Kidney (tissue), 14 donors: Measurements from ENCODE around the gene CHN2. TPM values are rescaled to one million over a fixed set of nuclear protein-coding genes. Genes with fewer than 3 reads are reported as not detected.
A peak's percentile ranks its signal among the peaks of the same experiment; 100 is the strongest.

Source experiments
- DNase-seq, 5 donors: peaks; one replicate each; pipeline ENCODE4 v3.0.0-alpha.2; 2013 to 2020
- FAIRE-seq: peaks from 2 replicates; lab custom pipeline; 2012; peaks lifted over from hg19 to GRCh38; lab: Jason Lieb, UNC
- H3K27ac ChIP-seq, 2 donors: one replicate each; pipeline ENCODE4 v1.7.0; 2013; ENCODE audit warnings: low read depth in 2 of 2, low read length in 2 of 2, inconsistent platforms in 1 of 2
- H3K27me3 ChIP-seq: one replicate; pipeline ENCODE4 v1.7.1; 2013; ENCODE audit warnings: low read length, inconsistent platforms; ENCODE audit not compliant: control insufficient read depth, insufficient read depth
- H3K36me3 ChIP-seq, 3 donors: one replicate each; pipeline versions ENCODE4 v1.7.0 to v1.7.1; 2013; ENCODE audit warnings: low read length in 3 of 3, control low read depth in 1 of 3, inconsistent platforms in 1 of 3; ENCODE audit not compliant: insufficient read depth in 3 of 3, control insufficient read depth in 2 of 3
- H3K4me1 ChIP-seq, 3 donors: one replicate each; pipeline versions ENCODE4 v1.7.0 to v1.7.1; 2013; ENCODE audit warnings: low read length in 3 of 3, inconsistent platforms in 1 of 3, low read depth in 1 of 3; ENCODE audit not compliant: control insufficient read depth in 2 of 3, insufficient read depth in 2 of 3
- H3K4me3 ChIP-seq, 3 donors: one replicate each; pipeline versions ENCODE4 v1.7.0 to v1.8.1; 2013; ENCODE audit warnings: low read length in 3 of 3, control low read depth in 1 of 3, inconsistent platforms in 1 of 3
- H3K9ac ChIP-seq, 3 donors: one replicate each; pipeline versions ENCODE4 v1.7.0 to v1.7.1; 2013; ENCODE audit warnings: low read length in 3 of 3, control low read depth in 1 of 3, inconsistent platforms in 1 of 3
- H3K9me3 ChIP-seq, 3 donors: one replicate each; pipeline versions ENCODE4 v1.7.0 to v1.7.1; 2013; ENCODE audit warnings: low read length in 3 of 3, control low read depth in 1 of 3, inconsistent platforms in 1 of 3; ENCODE audit not compliant: control insufficient read depth in 2 of 3, insufficient read depth in 1 of 3
- CTCF ChIP-seq: IDR thresholded peaks from 3 replicates; pipeline ENCODE4 v1.5.1; 2012; ENCODE audit warnings: mild to moderate bottlenecking, moderate library complexity, borderline replicate concordance; ENCODE audit not compliant: insufficient read depth; ENCODE audit errors: extremely low read depth
- intact Hi-C: fragments of 100-400 bp; cut with DNase I; formaldehyde crosslinking; loops from one replicate; pipeline ENCODE4 v1.11.1; 2022
- polyA plus RNA-seq: library from polyadenylated mRNA; stranded (reverse); fragments of 350-450 nt; fragmentation: Illumina TruSeq; extraction: RNeasy Lipid Tissue Mini Kit (QIAGEN cat#74804); gene quantifications from one replicate; pipeline ENCODE4 v1.2.3, GENCODE V29; 2014; ENCODE audit warnings: low read depth, low replicate concordance; ENCODE audit not compliant: insufficient read depth
- total RNA-seq: library from RNA; stranded (reverse); fragmentation: NEBNext Ultra II Directional; extraction: Animal tissue kit (Norgen Biotek cat#: 25700); gene quantifications from one replicate; pipeline ENCODE4 v1.2.1, GENCODE V29; 2021
- donor health status: control.
- donor health status: control.
- donor health status: control.
- donor health status: control.
- donor health status: control.
- donor health status: DM: yes; HTN: yes; CAD: no.
- donor health status: Normal renal cell carcinoma (clear cell type).

Gene CHN2
- total and polyA plus RNA-seq, 2 donors from 2014 or later: 7.4 to 22.5 TPM

DNA sequence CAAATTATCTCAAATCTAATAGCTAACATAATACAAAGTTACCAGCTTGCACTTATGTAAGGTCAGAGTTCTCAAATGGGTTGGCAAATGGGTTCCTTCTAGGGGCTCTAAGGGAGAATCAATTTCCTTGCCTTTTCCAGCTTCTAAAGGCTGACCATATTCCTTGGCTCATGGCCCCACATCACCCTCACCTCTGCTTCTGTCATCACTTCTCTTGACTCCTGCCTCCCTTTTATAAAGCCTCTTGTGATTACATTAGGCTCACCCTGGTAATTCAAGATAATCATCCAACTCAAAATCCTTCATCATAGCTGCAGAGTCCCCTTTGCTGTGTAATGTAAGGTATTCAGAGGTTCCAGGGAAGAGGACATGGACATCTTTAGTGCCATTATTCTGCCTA, 42.1 kb downstream of the CHN2 start:
- Histone ChIP-seq H3K4me1 (no peaks in the 10 kb centered on the region), H3K36me3 (no peaks in the 10 kb centered on the region), H3K9me3 (no peaks in the 10 kb centered on the region), H3K4me3 (no peak overlapping the region), H3K27me3 (no peaks in the 10 kb centered on the region), H3K27ac (no peak overlapping the region), H3K9ac (no peak overlapping the region)
- no peak for TF ChIP-seq CTCF
- FAIRE-seq: no peak
- intact Hi-C loops: no loop called here
- no peak for DNase-seq

GRCh38 chr7:29237489-29237888, 42.9 kb downstream of the CHN2 start:
- H3K9ac ChIP-seq: no peak overlapping the region
- DNase-seq (no peak), FAIRE-seq (no peak)
- no peaks in the 10 kb centered on the region for H3K4me1 ChIP-seq
- no peak overlapping the region for H3K27ac ChIP-seq
- H3K9me3 ChIP-seq: no peaks in the 10 kb centered on the region
- intact Hi-C loops: no loop called here
- H3K27me3 ChIP-seq: no peaks in the 10 kb centered on the region
- no peak overlapping the region for H3K4me3 ChIP-seq
- TF ChIP-seq CTCF: no peak
- no peaks in the 10 kb centered on the region for H3K36me3 ChIP-seq

DNA sequence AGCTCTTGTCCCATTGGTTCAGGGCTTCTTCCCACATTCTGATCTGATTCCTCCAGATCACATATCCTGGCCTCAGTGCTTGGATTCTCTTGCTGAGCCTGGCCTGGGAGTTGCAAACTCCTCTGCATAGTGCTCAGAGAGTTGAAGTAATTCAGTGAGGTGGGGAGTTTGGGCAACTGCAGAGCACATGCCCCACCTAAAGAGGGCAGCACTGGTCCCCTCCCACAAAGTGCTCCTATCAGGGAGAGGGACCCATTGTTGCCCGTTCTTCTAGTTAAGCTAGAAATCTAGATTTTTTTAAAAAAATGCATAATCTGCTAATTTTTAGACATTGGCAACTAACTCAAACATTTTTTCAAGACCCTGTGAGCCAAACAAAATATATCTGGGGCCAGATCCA, 45.1 kb downstream of the CHN2 start:
- no peak overlapping the region for H3K9ac ChIP-seq
- H3K27ac ChIP-seq: no peak overlapping the region
- H3K9me3 ChIP-seq: no peaks in the 10 kb centered on the region
- TF ChIP-seq CTCF: peak; percentile 21
- intact Hi-C loops: no loop called here
- FAIRE-seq (no peak), DNase-seq (no peak)
- H3K27me3 ChIP-seq: no peaks in the 10 kb centered on the region
- no peak overlapping the region for H3K4me3 ChIP-seq
- H3K36me3 ChIP-seq: no peaks in the 10 kb centered on the region
- no peaks in the 10 kb centered on the region for H3K4me1 ChIP-seq

DNA sequence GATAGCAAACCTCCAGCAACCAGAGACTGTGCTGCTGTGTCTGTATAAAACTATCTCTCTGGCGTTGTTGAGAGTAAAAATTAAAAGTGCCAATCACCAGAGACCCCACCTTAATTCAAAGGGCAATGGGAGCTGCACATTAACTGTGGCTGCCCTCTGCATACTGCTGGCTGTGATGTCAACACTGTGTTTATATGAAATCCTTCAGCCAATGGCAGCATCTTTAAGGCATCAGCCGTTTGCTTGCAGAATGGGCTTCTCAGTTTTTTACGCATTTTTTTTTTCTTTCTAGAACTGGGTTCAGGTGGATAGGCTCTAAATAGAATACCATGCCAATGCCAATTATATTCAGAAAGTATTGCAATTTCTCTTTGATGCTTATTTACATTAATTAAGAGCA, 47.7 kb downstream of the CHN2 start:
- Histone ChIP-seq H3K27ac (no peak overlapping the region), H3K9me3 (no peaks in the 10 kb centered on the region), H3K36me3 (no peaks in the 10 kb centered on the region), H3K4me3 (no peak overlapping the region), H3K27me3 (no peaks in the 10 kb centered on the region), H3K4me1 (no peaks in the 10 kb centered on the region), H3K9ac (no peak overlapping the region)
- intact Hi-C loops: no loop called here
- FAIRE-seq (no peak), DNase-seq (no peak)
- TF ChIP-seq CTCF: no peak
